Chondrocyte (in vitro differentiated cells): ENCODE data around the gene SELPLG. TPM values are rescaled to one million over a fixed set of nuclear protein-coding genes. Genes with fewer than 3 reads are reported as not detected.
A peak's percentile ranks its signal among the peaks of the same experiment; 100 is the strongest.

ENCODE experiments used
- DNase-seq: peaks from one replicate; pipeline ENCODE4 v3.0.0; 2021; ENCODE audit warnings: mixed read lengths, low spot score
- H3K27ac Mint-ChIP-seq: one replicate; pipeline ENCODE4 v1.8.0; 2021; ENCODE audit warnings: mild to moderate bottlenecking, moderate library complexity, mixed read lengths; ENCODE audit not compliant: unreplicated experiment
- H3K27me3 Mint-ChIP-seq: 2 replicates; pipeline ENCODE4 v1.8.0; 2021; ENCODE audit warnings: low read depth, mixed read lengths
- H3K36me3 Mint-ChIP-seq: 2 replicates; pipeline ENCODE4 v1.8.0; 2021; ENCODE audit warnings: low read depth, mixed read lengths
- H3K4me1 Mint-ChIP-seq: 2 replicates; pipeline ENCODE4 v1.8.0; 2021; ENCODE audit warnings: low read depth, mild to moderate bottlenecking, mixed read lengths
- H3K4me3 Mint-ChIP-seq: one replicate; pipeline ENCODE4 v1.8.0; 2021; ENCODE audit warnings: mild to moderate bottlenecking, moderate library complexity, mixed read lengths; ENCODE audit not compliant: unreplicated experiment
- H3K9me3 Mint-ChIP-seq: 2 replicates; pipeline ENCODE4 v1.8.0; 2021; ENCODE audit warnings: low read depth, mixed read lengths
- total RNA-seq: library from RNA; stranded (reverse); gene quantifications from 3 replicates; pipeline ENCODE4 v1.2.1, GENCODE V29; 2021
- TF ChIP-seq, protein P1 (sequence below): fragments of 200-600 bp; sonication (generic); IDR thresholded peaks from 2 replicates; pipeline ENCODE4 v1.5.0; 2021; ENCODE audit warnings: antibody characterized with exemption, mild to moderate bottlenecking, moderate library complexity

The SELPLG gene
- total RNA-seq, 1 donor from 2014 or later: 3.2 TPM

DNA sequence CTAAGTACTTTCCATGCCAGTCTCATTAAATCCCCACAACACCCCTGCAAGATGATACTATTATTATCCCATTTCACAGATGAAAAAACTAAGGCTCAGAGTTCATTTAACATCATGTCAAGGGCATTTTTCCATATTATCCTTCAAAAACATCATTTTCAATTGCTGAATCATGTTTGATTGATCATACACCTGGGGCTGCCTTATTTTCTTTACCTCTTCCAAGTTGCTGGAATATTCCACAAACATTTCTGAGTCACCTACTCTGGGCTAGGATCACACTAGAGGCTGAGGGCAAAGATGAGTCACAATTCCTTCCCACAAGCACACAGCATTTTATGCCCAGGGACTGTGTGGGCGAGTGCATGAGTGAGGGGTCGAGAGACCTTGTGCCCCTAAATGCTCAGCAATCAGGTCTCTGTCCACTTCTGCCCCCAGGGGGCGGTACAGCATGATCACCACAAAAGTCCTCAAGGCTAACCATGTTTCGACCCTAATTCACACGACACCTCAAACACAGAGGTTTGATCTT lies 21.7 kb downstream of the SELPLG start:
- DNase-seq: no peak
- Mint-ChIP-seq H3K27me3 (no peaks in the 10 kb centered on the region), H3K27ac (peak overlapping the region; percentile 29), H3K4me3 (no peak overlapping the region), H3K4me1 (peaks cover 45% of the 10 kb centered on the region), H3K9me3 (peaks cover 4% of the 10 kb centered on the region), H3K36me3 (peaks cover 3% of the 10 kb centered on the region)
- TF ChIP-seq, protein P1, sequence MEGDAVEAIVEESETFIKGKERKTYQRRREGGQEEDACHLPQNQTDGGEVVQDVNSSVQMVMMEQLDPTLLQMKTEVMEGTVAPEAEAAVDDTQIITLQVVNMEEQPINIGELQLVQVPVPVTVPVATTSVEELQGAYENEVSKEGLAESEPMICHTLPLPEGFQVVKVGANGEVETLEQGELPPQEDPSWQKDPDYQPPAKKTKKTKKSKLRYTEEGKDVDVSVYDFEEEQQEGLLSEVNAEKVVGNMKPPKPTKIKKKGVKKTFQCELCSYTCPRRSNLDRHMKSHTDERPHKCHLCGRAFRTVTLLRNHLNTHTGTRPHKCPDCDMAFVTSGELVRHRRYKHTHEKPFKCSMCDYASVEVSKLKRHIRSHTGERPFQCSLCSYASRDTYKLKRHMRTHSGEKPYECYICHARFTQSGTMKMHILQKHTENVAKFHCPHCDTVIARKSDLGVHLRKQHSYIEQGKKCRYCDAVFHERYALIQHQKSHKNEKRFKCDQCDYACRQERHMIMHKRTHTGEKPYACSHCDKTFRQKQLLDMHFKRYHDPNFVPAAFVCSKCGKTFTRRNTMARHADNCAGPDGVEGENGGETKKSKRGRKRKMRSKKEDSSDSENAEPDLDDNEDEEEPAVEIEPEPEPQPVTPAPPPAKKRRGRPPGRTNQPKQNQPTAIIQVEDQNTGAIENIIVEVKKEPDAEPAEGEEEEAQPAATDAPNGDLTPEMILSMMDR: peak; percentile 73

DNA sequence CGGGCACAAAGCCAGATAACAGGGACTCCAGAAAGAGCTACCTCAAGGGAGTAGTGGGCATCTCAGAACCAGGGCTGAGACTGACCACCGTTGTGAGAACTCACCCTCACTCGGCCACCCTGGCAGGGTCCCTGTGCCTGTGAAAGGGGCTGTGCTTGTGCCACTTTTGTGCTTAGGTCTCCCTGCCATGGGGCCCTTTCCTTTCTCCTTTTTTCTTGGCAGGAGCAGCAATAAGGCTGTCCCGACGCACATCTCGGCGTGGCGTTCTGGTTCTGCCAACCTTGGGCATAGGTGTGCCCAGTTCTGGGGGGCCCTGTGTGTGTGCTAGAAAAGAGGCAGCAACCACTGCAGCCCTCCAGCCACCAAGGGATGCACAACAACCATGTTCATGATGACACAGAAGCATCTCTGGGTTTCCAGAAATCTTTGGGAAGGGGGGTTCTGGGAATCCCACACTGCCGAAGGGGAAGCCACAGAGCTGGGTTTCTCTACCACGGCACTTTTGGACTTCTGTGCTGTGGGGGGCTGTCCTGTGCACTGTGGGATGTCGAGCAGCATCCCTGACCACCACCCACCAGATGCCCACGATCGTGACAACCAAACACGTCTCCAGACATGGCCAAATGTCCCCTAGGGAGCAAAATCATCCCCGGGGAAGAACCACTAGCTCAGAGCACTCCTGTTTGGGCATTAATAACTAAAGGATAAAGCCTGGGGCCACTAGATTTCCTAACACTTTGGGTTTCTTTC lies 22.7 kb downstream of the SELPLG start:
- TF ChIP-seq, protein P1: no peak

DNA sequence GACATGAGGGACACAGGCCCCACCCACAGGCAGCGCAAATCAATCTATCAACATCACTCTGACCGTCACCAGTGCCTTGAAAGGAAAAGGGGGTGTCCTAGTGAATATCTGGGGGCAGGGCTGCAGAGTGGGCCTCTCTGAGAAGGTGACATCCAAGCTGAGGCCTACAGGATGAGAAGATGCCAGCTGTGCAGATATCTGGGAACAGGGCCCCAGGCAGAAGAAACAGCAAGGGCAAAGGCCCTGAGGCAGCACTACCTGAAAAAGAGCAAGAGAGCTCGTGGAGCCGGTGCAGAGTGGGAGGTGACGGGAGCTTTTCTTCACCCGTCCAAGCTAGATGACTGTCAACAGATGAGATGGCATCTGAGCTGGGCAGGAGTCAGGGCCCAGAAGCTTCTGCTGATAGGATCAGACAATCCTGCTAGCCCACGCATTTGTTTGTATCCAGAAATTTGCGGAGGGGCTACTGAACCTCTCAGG lies 23.3 kb downstream of the SELPLG start:
- no peak overlapping the region for H3K4me3 Mint-ChIP-seq
- DNase-seq: no peak
- H3K27ac Mint-ChIP-seq: no peak overlapping the region
- TF ChIP-seq, protein P1: no peak
- H3K9me3 Mint-ChIP-seq: no peaks in the 10 kb centered on the region
- peaks cover 45% of the 10 kb centered on the region for H3K4me1 Mint-ChIP-seq
- no peaks in the 10 kb centered on the region for H3K36me3 Mint-ChIP-seq
- no peaks in the 10 kb centered on the region for H3K27me3 Mint-ChIP-seq

More for the DNA sequence above, 22.7 kb downstream of the SELPLG start:
- peaks cover 4% of the 10 kb centered on the region for H3K9me3 Mint-ChIP-seq
- no peak for DNase-seq
- H3K27me3 Mint-ChIP-seq: no peaks in the 10 kb centered on the region
- no peak overlapping the region for H3K27ac Mint-ChIP-seq
- H3K4me1 Mint-ChIP-seq: peaks cover 41% of the 10 kb centered on the region
- H3K36me3 Mint-ChIP-seq: no peaks in the 10 kb centered on the region
- H3K4me3 Mint-ChIP-seq: no peak overlapping the region

DNA sequence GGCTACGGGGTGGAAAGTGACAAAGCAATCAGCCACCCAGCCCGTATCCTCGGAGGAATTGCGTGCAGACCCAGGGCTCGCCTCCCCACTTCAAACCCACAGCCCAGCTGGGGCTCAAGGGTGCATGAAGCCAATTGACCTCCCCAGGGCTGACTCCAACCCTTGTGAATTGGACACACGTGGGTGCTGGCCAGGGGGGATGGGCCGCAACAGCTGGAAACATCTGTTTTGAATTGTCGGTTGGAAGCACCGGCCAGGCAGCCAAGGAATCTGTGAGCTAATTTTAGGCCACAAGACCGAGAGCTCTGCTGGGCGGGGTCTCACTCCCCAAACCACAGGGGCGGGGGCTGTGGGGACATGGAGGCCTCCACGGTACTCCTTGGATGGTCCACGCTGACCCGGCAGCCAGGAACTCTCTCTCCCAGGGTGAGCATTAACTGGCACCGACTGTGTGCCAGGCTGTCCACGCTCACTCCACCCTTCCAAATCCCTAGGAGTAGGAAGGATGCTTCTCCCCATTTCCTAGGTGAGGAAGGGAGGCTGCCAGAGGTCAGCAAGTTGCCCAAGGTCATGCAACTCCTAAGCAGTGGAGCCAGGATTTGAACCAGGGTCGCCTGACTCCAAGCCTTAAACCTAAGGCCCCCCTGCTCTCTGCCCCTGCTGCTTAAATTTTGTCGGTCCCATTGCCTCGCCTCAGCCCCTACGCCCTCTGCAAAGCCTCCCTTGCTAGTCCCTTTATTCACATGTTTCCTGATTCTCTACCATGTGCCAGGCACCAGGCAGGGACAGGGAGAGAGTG lies 24.0 kb downstream of the SELPLG start:
- Mint-ChIP-seq H3K27ac (peak overlapping the region; percentile 12), H3K4me1 (peaks cover 51% of the 10 kb centered on the region), H3K27me3 (no peaks in the 10 kb centered on the region), H3K4me3 (no peak overlapping the region), H3K36me3 (no peaks in the 10 kb centered on the region), H3K9me3 (no peaks in the 10 kb centered on the region)
- TF ChIP-seq, protein P1: no peak
- DNase-seq: no peak

DNA sequence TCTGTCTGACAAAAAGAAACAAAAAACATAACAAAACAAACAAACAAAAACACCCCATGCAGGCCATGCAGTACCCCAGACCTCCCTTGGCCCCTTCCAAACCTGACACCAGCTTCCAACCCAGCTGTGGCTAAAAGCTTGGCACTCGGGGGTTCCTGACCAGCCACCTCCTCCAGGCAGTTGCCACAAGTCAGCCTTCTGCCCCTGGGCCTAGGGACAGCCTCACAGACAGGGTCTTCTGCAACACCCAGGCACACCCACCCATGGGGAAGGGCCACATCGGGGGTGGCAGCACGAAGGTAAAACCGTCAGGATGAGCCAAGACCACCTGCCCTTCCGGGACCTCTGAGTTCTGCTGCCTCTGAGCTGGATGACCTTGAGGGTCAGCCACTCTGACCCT lies 25.1 kb downstream of the SELPLG start:
- Mint-ChIP-seq H3K4me3 (no peak overlapping the region), H3K4me1 (peaks cover 57% of the 10 kb centered on the region), H3K9me3 (no peaks in the 10 kb centered on the region), H3K27me3 (no peaks in the 10 kb centered on the region), H3K36me3 (no peaks in the 10 kb centered on the region), H3K27ac (no peak overlapping the region)
- no peak for DNase-seq
- TF ChIP-seq, protein P1: no peak
